RWPE2 (cell line): Measurements from ENCODE around the gene CTCFL.

Experiments
- ATAC-seq: fragments of 200-7000 bp; cut with Tn5 transposase; 3 replicates; pipeline ENCODE4 v1.9.1; 2021; ENCODE audit warnings: low read depth
- DNase-seq: peaks from one replicate; pipeline ENCODE4 v3.0.0-alpha.2; 2020; ENCODE audit warnings: low spot score
- H3K27ac ChIP-seq: fragments of 450-650 bp; 2 replicates; pipeline ENCODE4 v1.5.1; 2017; ENCODE audit warnings: mild to moderate bottlenecking; ENCODE audit not compliant: poor library complexity, severe bottlenecking
- H3K27me3 ChIP-seq: fragments of 250-450 bp; sonication (Bioruptor Pico); 2 replicates; pipeline ENCODE4 v1.5.1; 2021; ENCODE audit warnings: mild to moderate bottlenecking, moderate library complexity; ENCODE audit not compliant: insufficient read depth, poor library complexity, severe bottlenecking
- H3K36me3 ChIP-seq: fragments of 250-450 bp; sonication (Bioruptor Pico); 2 replicates; pipeline ENCODE4 v1.5.1; 2020; ENCODE audit warnings: low read depth, mild to moderate bottlenecking, moderate library complexity
- H3K4me1 ChIP-seq: fragments of 250-450 bp; sonication (Bioruptor Pico); 2 replicates; pipeline ENCODE4 v1.5.1; 2021; ENCODE audit warnings: mild to moderate bottlenecking, moderate library complexity; ENCODE audit not compliant: insufficient read depth, poor library complexity, severe bottlenecking
- H3K4me3 ChIP-seq: fragments of 250-450 bp; sonication (Bioruptor Pico); 2 replicates; pipeline ENCODE4 v1.5.1; 2021; ENCODE audit warnings: mild to moderate bottlenecking, moderate library complexity; ENCODE audit not compliant: severe bottlenecking
- H3K9me3 ChIP-seq: fragments of 250-450 bp; sonication (Bioruptor Pico); 2 replicates; pipeline ENCODE4 v1.5.1; 2021; ENCODE audit warnings: mild to moderate bottlenecking, moderate library complexity; ENCODE audit not compliant: severe bottlenecking
- CTCF ChIP-seq: fragments of 450-650 bp; IDR thresholded peaks from one replicate; pipeline ENCODE4 v1.5.1; 2017; ENCODE audit warnings: mild to moderate bottlenecking, moderate library complexity; ENCODE audit not compliant: poor library complexity, severe bottlenecking

The CTCFL gene

DNA sequence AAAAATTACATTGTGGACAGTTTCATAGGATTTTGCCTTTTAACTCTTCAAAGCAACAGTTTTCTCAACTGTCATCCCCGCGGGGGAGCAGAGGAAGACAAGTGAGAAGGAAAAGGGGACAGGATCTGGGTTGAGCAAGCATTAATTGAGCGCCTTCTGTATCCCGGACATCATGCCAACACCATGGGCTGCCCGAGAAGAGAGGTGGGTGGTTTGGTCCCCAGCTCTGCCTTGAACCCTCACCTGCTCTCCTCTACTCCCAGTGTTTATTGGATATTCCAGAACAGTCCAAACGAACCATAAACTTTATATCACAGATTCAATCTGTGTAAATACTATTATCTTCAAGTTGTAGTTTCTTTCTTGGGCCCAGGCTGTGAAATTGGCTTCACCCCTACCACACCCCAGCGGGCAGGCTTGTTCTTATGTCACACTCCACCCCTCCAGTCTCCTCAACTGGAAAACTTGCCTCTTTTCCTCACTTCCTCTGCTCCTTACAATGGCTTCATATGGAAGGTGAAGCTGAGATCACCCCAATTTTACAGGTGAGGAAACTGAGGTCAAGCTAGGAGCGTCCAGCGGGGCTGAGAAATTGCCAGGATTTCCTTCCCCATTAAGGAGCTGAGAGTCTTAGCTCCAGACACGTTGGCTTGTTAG, 42.0 kb upstream of the CTCFL start:
- Histone ChIP-seq H3K4me3 (no peak overlapping the region), H3K36me3 (no peaks in the 10 kb centered on the region), H3K27ac (no peak overlapping the region), H3K9me3 (no peaks in the 10 kb centered on the region), H3K27me3 (peaks cover 85% of the 10 kb centered on the region), H3K4me1 (no peaks in the 10 kb centered on the region)
- ATAC-seq (no peak), DNase-seq (no peak)
- no peak for TF ChIP-seq CTCF

- no peak for ATAC-seq
- H3K27me3 ChIP-seq, result peaks cover 91% of the 10 kb centered on the region
- DNase-seq, result no peak
Observed at GRCh38 chr20:57566399-57566798, 41.5 kb upstream of the CTCFL start.

GRCh38 chr20:57564951-57565642, 40.2 kb upstream of the CTCFL start:
- peaks cover 93% of the 10 kb centered on the region for H3K27me3 ChIP-seq
- no peaks in the 10 kb centered on the region for H3K4me1 ChIP-seq
- ATAC-seq, result no peak

More at GRCh38 chr20:57566399-57566798, 41.5 kb upstream of the CTCFL start:
- Histone ChIP-seq H3K4me3 (no peak overlapping the region), H3K9me3 (no peaks in the 10 kb centered on the region), H3K36me3 (no peaks in the 10 kb centered on the region), H3K4me1 (no peaks in the 10 kb centered on the region), H3K27ac (no peak overlapping the region)
- TF ChIP-seq CTCF, result no peak

DNA sequence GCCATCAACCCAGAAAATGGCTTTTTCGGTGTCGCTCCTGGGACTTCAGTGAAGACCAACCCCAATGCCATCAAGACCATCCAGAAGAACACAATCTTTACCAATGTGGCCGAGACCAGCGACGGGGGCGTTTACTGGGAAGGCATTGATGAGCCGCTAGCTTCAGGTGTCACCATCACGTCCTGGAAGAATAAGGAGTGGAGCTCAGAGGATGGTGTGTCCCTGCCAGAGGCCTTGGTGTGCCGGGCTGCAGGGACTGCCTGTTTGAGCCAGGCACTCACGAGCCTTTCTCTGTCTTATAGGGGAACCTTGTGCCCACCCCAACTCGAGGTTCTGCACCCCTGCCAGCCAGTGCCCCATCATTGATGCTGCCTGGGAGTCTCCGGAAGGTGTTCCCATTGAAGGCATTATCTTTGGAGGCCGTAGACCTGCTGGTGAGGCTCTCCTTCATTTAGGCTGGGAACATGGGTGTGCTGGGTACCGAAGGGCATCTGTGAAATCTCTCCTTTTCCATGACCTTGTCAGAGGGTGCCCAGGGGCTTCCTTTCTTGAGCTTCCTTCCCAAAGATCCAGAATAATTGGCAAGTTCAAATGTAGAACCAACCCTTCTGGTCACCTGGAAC, 39.4 kb upstream of the CTCFL start:
- H3K9me3 ChIP-seq, result no peaks in the 10 kb centered on the region
- no peak overlapping the region for H3K4me3 ChIP-seq
- H3K27ac ChIP-seq, result no peak overlapping the region
- peaks cover 93% of the 10 kb centered on the region for H3K27me3 ChIP-seq
- ATAC-seq (no peak), DNase-seq (peak; percentile 66)
- TF ChIP-seq CTCF, result no peak
- H3K4me1 ChIP-seq, result no peaks in the 10 kb centered on the region
- no peaks in the 10 kb centered on the region for H3K36me3 ChIP-seq

More at GRCh38 chr20:57564951-57565642, 40.2 kb upstream of the CTCFL start:
- Histone ChIP-seq H3K4me3 (no peak overlapping the region), H3K36me3 (no peaks in the 10 kb centered on the region), H3K27ac (no peak overlapping the region), H3K9me3 (no peaks in the 10 kb centered on the region)
- TF ChIP-seq CTCF, result no peak
- DNase-seq, result peak; percentile 67
